PC-3 (cell line): ENCODE results near the gene MTMR11.

Experiments used
- CTCF ChIP-seq: fragments of 300-600 bp; sonication (generic); conservative IDR thresholded peaks from 2 replicates; pipeline ENCODE4 v1.5.1; 2017; ENCODE audit warnings: antibody characterized with exemption, low read depth, mild to moderate bottlenecking, low read length
- EZH2 ChIP-seq: fragments of 300-600 bp; sonication (generic); IDR thresholded peaks from one replicate; pipeline ENCODE4 v1.6.1; 2017; ENCODE audit warnings: antibody characterized with exemption, mild to moderate bottlenecking, low read length; ENCODE audit not compliant: unreplicated experiment
- EZH2phosphoT487 ChIP-seq: fragments of 300-600 bp; sonication (generic); IDR thresholded peaks from 2 replicates; pipeline ENCODE4 v1.6.1; 2018; ENCODE audit warnings: mild to moderate bottlenecking, antibody characterized with exemption, low read length, borderline replicate concordance

- TF ChIP-seq CTCF (peak; percentile 30; the same call in 1 of the 2 replicates), EZH2phosphoT487 (no peak), EZH2 (no peak)
These were observed 5.5 kb upstream of the MTMR11 start for GRCh38 chr1:149942207-149942606.
